Activated effector memory CD4-positive, alpha-beta T cell treated with anti-CD3 and anti-CD28 coated beads, Interleukin-2, amount 50 U/mL, for 16 hours (primary cell): ENCODE data around the gene MRPL46.
"Not testable (repeated sequence)": the region's sequence is repeated elsewhere in the genome, so short reads cannot be mapped to it uniquely, and the experiment has no call there.

ENCODE experiments used
- DNase-seq: peaks from one replicate; pipeline ENCODE4 v3.0.0-alpha.2; 2020

Gene MRPL46

DNA sequence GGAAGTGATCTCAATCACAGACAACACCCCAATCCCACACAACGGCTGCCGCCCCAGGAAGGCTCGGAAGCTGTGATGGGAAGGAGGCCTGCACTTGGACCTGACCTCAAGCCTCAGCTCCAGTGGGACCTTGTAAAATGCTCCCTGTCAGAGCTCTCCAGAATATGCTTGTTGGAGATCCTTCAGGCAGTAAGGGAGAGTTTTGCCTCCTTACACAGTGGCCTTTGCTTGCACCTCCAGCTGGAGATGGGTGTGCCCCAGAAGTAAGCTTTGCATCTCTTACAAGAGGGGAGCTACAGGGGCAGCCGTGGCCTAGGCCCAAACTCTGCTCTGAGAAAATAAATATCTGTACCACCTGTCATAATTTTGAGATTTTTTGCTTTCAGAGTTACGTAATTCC is 10.7 kb upstream of the MRPL46 start:
- no peak for DNase-seq

DNA sequence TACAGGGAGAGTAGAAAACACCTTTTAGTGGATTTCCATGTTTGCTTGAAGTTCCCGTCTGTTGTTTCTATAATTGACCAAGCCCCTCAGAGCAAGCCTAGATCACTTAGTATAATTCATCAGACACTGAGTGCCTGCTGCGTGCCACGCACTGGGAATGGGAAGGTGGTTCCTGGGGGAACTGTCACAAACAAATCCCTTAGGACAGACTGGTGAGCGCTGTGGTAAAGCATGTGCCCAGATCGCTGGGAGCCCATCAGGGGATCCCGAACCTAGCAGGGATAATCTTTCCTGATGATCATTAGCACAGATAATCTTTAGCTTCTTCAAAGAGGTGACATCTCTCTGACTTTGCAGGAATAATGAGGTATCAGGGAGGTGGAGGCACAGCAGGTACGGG is 9.9 kb upstream of the MRPL46 start:
- DNase-seq: no peak

GRCh38 chr15:88476635-88477060 is 9.5 kb upstream of the MRPL46 start:
- no peak for DNase-seq

DNA sequence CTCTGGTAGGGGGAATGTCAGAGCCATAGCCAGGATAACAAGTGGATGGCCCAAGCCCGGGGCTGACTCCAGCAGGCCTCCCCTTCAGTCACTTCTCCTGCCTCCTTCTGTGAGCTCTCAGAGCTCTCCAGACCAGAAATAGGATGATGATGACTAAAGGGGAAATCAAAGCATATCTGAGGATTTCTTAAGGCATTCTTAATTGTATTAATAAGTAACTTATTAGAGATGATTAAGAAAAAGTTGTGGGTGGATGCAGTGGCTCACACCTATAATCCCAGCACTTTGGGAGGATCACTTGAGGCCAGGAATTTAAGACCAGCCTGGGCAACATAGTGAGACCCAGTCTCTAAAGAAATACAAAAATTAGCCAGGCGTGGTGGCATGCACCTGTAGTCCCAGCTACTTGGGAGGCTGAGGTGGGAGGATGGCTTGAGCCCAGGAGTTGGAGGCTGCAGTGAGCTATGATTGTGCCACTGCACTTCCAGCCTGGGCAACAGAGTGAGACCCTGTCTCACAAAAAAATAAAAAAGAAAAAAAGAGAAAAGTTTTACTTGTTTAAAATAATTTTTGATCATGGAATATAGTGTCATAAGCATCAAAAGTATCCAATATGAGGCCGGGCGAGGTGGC is 6.6 kb upstream of the MRPL46 start:
- not testable (repeated sequence) for DNase-seq

GRCh38 chr15:88472225-88472624 is 5.0 kb upstream of the MRPL46 start:
- no peak for DNase-seq

DNA sequence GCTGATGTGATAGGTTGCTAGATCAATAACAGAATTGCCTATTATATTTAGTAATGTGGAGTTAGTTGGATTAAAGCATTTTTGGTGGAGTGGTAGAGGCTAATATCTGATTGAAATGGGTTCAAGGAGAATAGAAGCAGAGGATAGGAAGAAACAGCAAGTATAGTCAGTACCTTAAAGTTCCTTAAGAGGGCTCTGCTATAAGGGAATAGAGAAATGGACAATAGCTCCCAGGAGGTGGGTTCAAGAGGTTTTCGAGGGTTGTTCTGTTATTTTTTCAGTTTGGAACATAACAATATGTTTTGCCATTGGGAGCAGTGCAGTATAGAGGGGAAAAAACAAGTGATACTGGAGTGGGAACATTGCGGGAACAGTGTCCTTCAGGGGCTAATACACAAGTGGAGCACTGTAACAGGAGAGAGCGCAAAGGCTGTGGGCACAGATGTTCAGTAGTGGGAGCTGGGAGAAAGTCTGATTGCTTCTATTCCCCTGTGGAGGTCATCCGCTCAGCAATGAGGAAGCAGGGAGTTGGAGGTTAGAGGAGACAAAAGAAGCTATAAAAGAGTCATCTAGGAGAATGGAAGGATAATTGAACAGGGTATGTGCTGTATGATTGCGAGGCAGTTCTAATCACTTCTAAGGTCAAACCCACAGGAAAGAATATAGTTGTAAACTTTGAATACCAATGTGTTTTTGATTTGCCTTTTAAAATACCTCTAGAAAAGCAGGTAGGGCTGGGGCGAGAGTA is 3.6 kb upstream of the MRPL46 start:
- DNase-seq: no peak

DNA sequence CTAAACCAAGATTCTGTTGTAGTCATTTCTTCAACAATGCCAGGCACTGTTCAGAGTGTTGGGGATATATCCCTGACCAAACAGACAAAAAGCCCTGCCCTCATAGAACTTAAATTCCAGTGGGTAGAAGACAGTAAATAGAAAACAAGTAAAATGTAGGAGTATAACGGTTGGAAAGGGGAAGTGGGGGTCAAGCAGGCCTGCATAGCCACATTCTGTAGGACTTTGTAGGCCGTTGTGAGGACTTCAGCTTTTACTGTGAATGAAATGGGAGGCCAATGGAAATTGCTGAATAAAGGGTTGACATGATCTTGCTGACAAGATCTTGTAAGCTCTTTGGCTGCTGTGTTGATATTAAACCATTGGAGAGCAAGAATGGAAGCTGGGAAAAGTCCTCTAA is 2.1 kb upstream of the MRPL46 start:
- DNase-seq: no peak

DNA sequence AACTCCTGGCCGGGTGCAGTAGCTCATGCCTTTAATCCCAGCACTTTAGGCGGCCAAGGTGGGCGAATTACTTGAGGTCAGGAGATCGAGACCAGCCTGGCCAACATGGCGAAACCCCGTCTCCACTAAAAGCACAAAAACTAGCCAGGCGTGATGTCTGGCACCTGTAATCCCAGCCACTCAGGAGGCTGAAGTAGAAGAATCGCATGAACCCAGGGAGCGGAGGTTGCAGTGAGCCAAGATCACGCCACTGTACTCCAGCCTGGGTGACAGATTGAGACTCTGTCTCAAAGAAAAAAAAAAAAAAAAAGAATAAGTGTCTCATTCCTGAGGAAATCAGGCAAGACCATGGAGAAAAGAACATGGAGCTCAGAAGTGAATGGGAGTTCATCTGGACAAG is 1.5 kb upstream of the MRPL46 start:
- not testable (repeated sequence) for DNase-seq

DNA sequence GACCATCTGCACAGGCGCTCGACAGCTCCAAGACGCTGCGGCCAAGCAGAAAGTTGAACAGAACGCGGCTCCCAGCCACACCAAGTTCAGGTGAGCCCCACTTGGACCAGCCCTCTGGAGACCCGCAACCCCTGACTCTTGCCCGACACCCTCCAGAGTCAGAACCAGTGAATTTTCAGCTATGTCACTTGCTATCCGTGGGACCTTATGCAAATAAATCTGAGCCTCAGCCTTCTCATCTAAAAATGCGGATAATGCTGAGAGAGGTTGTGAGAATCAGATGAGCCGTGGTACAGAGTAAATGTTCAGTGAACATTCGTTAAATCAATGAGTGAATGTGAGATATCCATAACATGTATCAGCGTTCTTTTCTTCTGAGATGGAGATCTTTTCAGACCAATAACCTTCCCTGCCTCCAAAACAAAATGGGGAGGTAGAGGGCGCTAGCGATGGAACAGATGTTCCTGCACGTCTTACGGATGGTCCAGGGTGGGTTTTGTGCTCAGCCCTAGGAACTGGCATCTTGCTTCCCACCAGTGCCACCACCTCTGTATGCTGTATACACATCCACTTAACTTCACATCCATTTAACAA is 844 bp upstream of the MRPL46 start:
- DNase-seq: no peak

- no peak for DNase-seq
Measured at GRCh38 chr15:88465633-88466224, 1.5 kb downstream of the MRPL46 start.

- no peak for DNase-seq
Measured at GRCh38 chr15:88463870-88464532, 3.2 kb downstream of the MRPL46 start.

DNA sequence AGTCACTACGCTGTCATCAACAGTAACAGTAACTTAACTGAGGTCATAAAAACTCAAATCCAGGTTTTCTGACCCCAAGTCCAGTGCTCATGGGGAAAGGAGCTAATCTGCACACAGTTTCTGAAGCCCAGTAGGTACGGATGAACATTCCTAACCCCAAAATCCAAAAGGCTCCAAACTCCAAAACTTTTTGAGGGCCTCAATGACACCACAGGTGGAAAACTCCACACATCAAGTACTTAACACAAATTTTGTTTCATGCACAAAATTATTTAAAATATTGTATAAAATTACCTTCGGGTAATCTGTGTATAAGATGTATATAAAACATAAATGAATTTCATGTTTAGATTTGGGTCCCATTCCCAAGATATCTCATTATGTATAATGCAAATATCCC is 10.5 kb downstream of the MRPL46 start:
- DNase-seq: no peak

DNA sequence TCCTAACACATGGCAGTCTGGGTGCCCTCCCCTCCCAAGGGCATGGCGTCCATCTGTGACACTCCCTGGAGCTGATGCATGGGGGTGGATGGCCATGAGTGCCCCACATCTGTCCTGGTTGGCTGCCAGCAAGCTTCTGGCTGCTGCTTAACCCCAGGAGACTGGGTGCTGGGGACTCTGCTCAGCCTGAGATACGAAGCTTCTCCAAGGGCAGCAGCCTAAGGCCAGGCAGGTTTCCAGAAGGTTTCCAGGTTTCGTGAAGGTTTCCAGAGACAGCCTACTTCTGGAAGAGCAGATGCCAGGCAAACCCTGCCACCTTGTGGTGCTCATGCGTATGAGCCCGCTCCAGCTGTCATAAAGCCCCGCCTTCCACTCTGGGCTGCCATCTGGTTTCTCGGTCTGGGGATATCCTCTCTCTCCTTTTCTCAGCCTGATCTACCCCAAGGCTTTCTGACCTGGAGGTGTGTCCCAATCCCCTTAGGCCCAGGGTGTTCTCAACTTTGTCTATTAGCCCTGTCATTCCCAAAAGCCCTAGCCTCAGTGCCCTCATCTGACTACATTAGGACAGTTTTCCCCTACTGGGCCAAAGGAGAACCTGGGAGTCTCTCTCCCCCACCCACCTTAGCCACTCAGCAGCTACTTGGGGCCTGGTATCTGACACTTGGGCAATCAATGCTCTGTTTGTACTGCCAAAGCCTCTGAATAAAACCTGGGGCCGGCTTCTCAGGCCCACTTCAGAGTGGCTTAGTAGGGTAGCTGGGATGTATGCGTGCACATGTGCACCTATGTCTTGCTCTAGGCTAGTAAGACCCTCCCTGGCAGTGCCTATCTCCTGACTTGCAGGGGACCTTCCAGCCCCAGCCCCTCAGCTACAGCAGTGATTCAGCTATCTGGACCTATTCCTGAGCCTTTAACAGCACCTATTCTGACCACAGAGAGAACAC is 12.0 kb downstream of the MRPL46 start:
- peak; percentile 73 for DNase-seq

GRCh38 chr15:88454236-88454635 is 13.0 kb downstream of the MRPL46 start:
- no peak for DNase-seq

GRCh38 chr15:88453651-88454050 is 13.5 kb downstream of the MRPL46 start:
- no peak for DNase-seq

DNA sequence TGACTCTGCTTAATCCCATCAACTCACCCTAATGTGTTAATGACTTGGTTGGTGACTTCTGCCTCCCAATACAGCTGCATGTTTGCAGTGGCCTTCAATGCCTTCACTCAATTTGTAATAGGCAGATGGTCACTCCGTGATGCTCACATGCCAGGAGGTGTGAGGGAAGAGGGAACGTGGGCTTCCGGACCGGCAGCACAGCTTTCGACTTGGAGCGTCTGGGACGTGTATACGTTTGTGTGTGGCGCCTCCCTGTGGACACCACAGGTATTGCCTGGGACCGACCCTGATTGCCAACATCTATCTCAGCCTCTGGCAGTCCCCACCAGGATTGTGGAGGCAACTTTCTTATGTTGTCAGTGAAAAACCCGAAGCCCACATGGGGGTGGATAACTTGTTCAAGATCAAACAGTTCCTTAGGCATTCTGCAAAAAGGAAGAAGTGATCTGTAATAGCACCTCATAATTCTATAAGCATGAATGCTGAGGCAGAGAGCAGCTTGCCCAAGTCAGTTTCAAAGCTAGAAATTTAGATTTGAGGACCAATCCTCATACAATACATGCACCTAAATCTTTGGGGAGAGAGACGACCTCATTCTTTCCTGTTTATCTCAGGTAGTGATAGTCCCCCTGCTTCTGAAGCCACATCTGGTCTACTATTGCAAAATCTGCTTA is 16.9 kb downstream of the MRPL46 start:
- peak; percentile 84 for DNase-seq

- no peak for DNase-seq
Measured at GRCh38 chr15:88449581-88449980, 17.6 kb downstream of the MRPL46 start.

- no peak for DNase-seq
Measured at GRCh38 chr15:88448991-88449461, 18.2 kb downstream of the MRPL46 start.

DNA sequence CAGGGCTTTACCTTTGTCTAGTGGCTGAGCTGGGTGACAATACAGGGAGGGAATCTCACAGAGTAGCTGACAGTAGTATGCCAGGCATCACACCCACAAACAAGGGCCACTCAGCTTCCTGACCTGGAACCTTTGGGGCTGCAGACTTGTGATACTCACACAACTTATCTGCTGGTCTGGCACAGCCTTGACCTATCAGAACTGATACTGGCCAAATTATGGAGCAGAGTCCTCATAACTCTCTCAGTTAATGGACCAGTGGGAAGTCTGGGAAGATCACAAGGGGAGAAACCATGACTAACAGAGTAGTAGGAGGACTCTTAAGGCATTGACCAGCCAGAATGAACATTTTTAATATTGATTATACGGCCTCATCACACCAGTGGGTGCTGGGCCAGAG is 19.4 kb downstream of the MRPL46 start:
- DNase-seq: no peak

GRCh38 chr15:88447206-88447605 is 20.0 kb downstream of the MRPL46 start:
- DNase-seq: no peak

- DNase-seq: no peak
Measured at GRCh38 chr15:88441076-88441730, 26.0 kb downstream of the MRPL46 start.
